Panc1 (cell line): ENCODE data around the gene MACIR. TPM values are rescaled to one million over a fixed set of nuclear protein-coding genes. Genes with fewer than 3 reads are reported as not detected.

Experiments used
- ATAC-seq: fragments of 200-7000 bp; cut with Tn5 transposase; 2 replicates; pipeline ENCODE4 v1.9.1; 2020; ENCODE audit warnings: mild to moderate bottlenecking, moderate library complexity
- BruUV-seq: library from RNA; stranded (reverse); fragments of 400-500 nt; replicated peaks from 2 replicates; lab custom pipeline; 2021; lab: Mats Ljungman, UMichigan
- CTCF ChIA-PET: fragments of 300-600 bp; sonication (Branson Sonifier 250); formaldehyde crosslinking; loops from one replicate; lab custom pipeline; 2022; ENCODE audit warnings: antibody characterized with exemption; lab: Charles Lee
- POLR2A ChIA-PET: fragments of 300-600 bp; sonication (Branson Sonifier 250); formaldehyde crosslinking; loops from one replicate; lab custom pipeline; 2022; ENCODE audit warnings: antibody characterized with exemption; lab: Charles Lee
- DNase-seq: peaks from one replicate; pipeline ENCODE4 v3.0.0-alpha.2; 2010; ENCODE audit warnings: low read depth, low spot score
- H3K27ac ChIP-seq: 2 replicates; pipeline ENCODE4 v1.5.1; 2011; ENCODE audit warnings: mild to moderate bottlenecking, low read length, inconsistent platforms
- H3K27me3 ChIP-seq: fragments of 200-500 bp; sonication (Bioruptor generic); 2 replicates; pipeline ENCODE4 v1.6.0; 2014; ENCODE audit warnings: low read length, inconsistent platforms; ENCODE audit not compliant: control insufficient read depth, insufficient read depth
- H3K36me3 ChIP-seq: fragments of 200-500 bp; sonication (Bioruptor generic); 2 replicates; pipeline ENCODE4 v1.5.1; 2014; ENCODE audit warnings: inconsistent platforms, mild to moderate bottlenecking, low read length, moderate library complexity; ENCODE audit not compliant: control insufficient read depth, insufficient read depth
- H3K4me1 ChIP-seq: 2 replicates; pipeline ENCODE4 v1.5.1; 2011; ENCODE audit warnings: inconsistent platforms, mild to moderate bottlenecking, low read length, moderate library complexity; ENCODE audit not compliant: control insufficient read depth, insufficient read depth
- H3K4me3 ChIP-seq, 2 experiments: 2 replicates each; pipeline ENCODE4 v1.5.1; 2011 to 2012; ENCODE audit warnings: low read depth in 2 of 2, low read length in 2 of 2, mild to moderate bottlenecking in 2 of 2, inconsistent platforms in 1 of 2, moderate library complexity in 1 of 2
- H3K9me3 ChIP-seq: fragments of 200-500 bp; sonication (Bioruptor generic); 2 replicates; pipeline ENCODE4 v1.5.1; 2014; ENCODE audit warnings: low read depth, mild to moderate bottlenecking, inconsistent platforms, low read length, moderate library complexity; ENCODE audit not compliant: control insufficient read depth, insufficient read depth
- CTCF ChIP-seq: fragments of 450-650 bp; IDR thresholded peaks from 2 replicates; pipeline ENCODE4 v1.5.1; 2017; ENCODE audit warnings: mild to moderate bottlenecking
- POLR2AphosphoS5 ChIP-seq: IDR thresholded peaks from 2 replicates; pipeline ENCODE4 v1.6.1; 2012; ENCODE audit warnings: mild to moderate bottlenecking, low read depth, low read length, moderate library complexity
- REST ChIP-seq, 2 experiments: IDR thresholded peaks; 2 replicates each; pipeline ENCODE4 v1.6.1; 2011 to 2012; ENCODE audit warnings: low read depth in 2 of 2, control low read depth in 1 of 2, low read length in 1 of 2, mild to moderate bottlenecking in 1 of 2, moderate library complexity in 1 of 2; ENCODE audit not compliant: insufficient read depth in 1 of 2
- SIN3A ChIP-seq: IDR thresholded peaks from 2 replicates; pipeline ENCODE4 v1.6.1; 2012; ENCODE audit warnings: low read depth, mild to moderate bottlenecking, low read length, moderate library complexity, borderline replicate concordance; ENCODE audit not compliant: insufficient read depth
- TCF7L2 ChIP-seq: IDR thresholded peaks from 2 replicates; pipeline ENCODE4 v1.6.1; 2011; ENCODE audit warnings: mild to moderate bottlenecking, low read depth, low read length, inconsistent platforms
- in situ Hi-C: cut with HindIII; loops from 2 replicates; pipeline ENCODE4 v1.10.0; 2016; ENCODE audit warnings: low sequenced_read_pairs, low pct_unique_long_range_greater_than_20kb
- intact Hi-C: fragments of 100-400 bp; cut with micrococcal nuclease; formaldehyde crosslinking; loops from one replicate; pipeline ENCODE4 v1.10.0; 2022; ENCODE audit not compliant: unreplicated experiment
- total RNA-seq: library from RNA; stranded (reverse); gene quantifications from one replicate; pipeline ENCODE4 v1.2.1, GENCODE V29; 2021; ENCODE audit not compliant: unreplicated experiment

Gene MACIR
- total RNA-seq, 1 experiment from 2014 or later = 11.0 TPM

DNA sequence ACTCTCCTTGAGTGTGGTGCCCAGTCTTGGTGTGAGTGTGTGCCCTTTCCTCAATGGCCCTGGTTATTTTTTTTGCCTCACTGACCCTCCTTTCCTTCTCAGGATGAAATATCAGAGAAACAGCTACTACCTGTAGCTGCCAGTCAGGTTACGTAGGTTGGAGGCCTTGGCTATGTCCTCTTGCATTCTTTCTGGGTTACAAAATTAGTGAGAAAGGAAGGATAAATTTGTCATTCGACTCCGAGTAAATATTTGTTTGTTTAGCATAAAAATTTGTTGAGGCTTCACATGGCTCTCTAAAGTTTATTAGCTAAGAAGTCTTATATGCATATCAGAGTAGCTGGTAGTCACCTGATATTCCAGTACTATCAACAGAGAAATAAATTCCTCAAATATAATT, 15.4 kb downstream of the MACIR start:
- in situ Hi-C loops = no loop called here
- Histone ChIP-seq H3K4me3 (no peak overlapping the region), H3K36me3 (no peaks in the 10 kb centered on the region; the same call in 1 of the 2 replicates), H3K4me1 (peaks cover 12% of the 10 kb centered on the region; the same call in 1 of the 2 replicates), H3K27me3 (no peaks in the 10 kb centered on the region), H3K27ac (no peak overlapping the region), H3K9me3 (no peaks in the 10 kb centered on the region)
- DNase-seq = no peak
- intact Hi-C loops = no loop called here
- BruUV-seq = no TSS peak
- no peak for ATAC-seq
- TF ChIP-seq SIN3A (no peak), TCF7L2 (no peak), REST (IDR thresholded peaks at IDR 0.05; ENCODE audit: insufficient read depth in 1 of 2, low read depth in 2 of 2, low read length in 1 of 2) (no peak), CTCF (no peak), POLR2AphosphoS5 (no peak)
- ChIA-PET POLR2A (no interaction called here), CTCF (no interaction called here)

DNA sequence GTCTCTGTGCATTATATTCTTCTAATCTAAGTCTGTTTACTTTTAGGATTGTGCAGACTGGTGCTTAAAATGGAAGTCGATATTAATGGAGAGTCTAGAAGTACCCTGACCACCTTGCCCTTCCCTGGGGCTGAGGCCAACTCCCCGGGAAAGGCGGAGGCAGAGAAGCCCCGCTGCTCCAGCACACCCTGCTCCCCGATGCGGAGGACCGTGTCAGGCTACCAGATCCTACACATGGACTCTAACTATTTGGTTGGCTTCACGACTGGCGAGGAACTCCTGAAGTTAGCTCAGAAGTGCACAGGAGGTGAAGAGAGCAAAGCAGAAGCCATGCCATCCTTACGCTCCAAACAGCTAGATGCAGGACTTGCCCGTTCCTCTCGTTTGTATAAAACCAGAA, 17.3 kb downstream of the MACIR start:
- no peak for ATAC-seq
- no peaks in the 10 kb centered on the region; the same call in 1 of the 2 replicates for H3K36me3 ChIP-seq
- ChIA-PET CTCF (interaction anchor here (0.6 kb wide), 1 partner anchor 17 kb away, joined by 5 read pairs; the partner anchor contains the start of gene MACIR), POLR2A (no interaction called here)
- BruUV-seq = no TSS peak
- H3K4me3 ChIP-seq = no peak overlapping the region
- H3K27ac ChIP-seq = no peak overlapping the region
- DNase-seq = no peak
- no peaks in the 10 kb centered on the region for H3K27me3 ChIP-seq
- no peaks in the 10 kb centered on the region for H3K9me3 ChIP-seq
- intact Hi-C loops = no loop called here
- TF ChIP-seq CTCF = no peak
- TF ChIP-seq REST (IDR thresholded peaks at IDR 0.05; ENCODE audit: insufficient read depth in 1 of 2, low read depth in 2 of 2, low read length in 1 of 2) = no peak
- no peak for TF ChIP-seq SIN3A
- TF ChIP-seq POLR2AphosphoS5 = no peak
- TF ChIP-seq TCF7L2 = no peak
- in situ Hi-C loops = no loop called here
- H3K4me1 ChIP-seq = peaks cover 12% of the 10 kb centered on the region; the same call in 1 of the 2 replicates
